ENCODE data around the gene HSD17B4. TPM values are rescaled to one million over a fixed set of nuclear protein-coding genes. Genes with fewer than 3 reads are reported as not detected.

Gene HSD17B4
- total and polyA plus RNA-seq, 2 of the 13 experiments (the other 11 are each of a cell fraction or from before 2014, with no cell fraction given), result 178 to 399 TPM

DNA sequence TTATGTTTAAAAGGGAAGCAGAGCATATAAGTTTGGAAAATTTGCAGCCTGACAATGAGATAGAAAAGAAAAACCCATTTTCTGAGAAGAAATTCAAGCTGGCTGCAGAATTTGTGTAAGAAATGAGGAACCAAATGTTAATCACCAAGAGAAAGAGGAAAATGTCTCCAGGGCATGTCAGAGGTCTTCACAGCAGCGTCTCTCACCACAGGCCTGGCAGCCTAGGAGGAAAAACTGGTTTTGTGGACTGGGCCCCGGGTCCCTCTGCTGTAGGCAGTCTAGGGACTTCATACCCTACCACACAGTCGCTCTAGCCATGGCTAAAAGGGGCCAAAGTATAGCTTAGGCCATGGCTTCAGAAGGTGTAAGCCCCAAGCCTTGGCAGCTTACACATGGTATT is 32.1 kb upstream of the HSD17B4 start (continued):
- TF ChIP-seq SNAPC4 (CRISPR knock-in tag; IDR thresholded peaks at IDR 0.05), result no peak
- TF ChIP-seq CREB1 (IDR thresholded peaks at IDR 0.05), result no peak
- no peak for TF ChIP-seq CREB1 (CRISPR knock-in tag; IDR thresholded peaks at IDR 0.05)
- no peak for TF ChIP-seq NKX3-1 (CRISPR knock-in tag; IDR thresholded peaks at IDR 0.05)
- TF ChIP-seq ZNF512 (CRISPR knock-in tag; IDR thresholded peaks at IDR 0.05), result no peak
- TF ChIP-seq ZSCAN12 (CRISPR knock-in tag; IDR thresholded peaks at IDR 0.05), result no peak
- TF ChIP-seq SMYD3 (CRISPR knock-in tag; IDR thresholded peaks at IDR 0.05), result no peak
- TF ChIP-seq ZNF720 (CRISPR knock-in tag; IDR thresholded peaks at IDR 0.05), result no peak
